MCF 10A (cell line): ENCODE data around the gene CDC45. TPM values are rescaled to one million over a fixed set of nuclear protein-coding genes. Genes with fewer than 3 reads are reported as not detected.

ENCODE experiments used
- BruUV-seq: library from RNA; stranded (reverse); fragments of 400-500 nt; replicated peaks from 2 replicates; lab custom pipeline; 2021; lab: Mats Ljungman, UMichigan
- CTCF ChIA-PET: fragments of 300-600 bp; sonication (Branson Sonifier 250); formaldehyde crosslinking; extraction: SDS; loops from one replicate; lab custom pipeline; 2021; ENCODE audit warnings: antibody characterized with exemption, inconsistent platforms; lab: Yijun Ruan, JAX
- POLR2A ChIA-PET: fragments of 300-600, 350-650 bp; sonication (Branson Sonifier 250); formaldehyde crosslinking; extraction: SDS; loops from one replicate; lab custom pipeline; 2020; ENCODE audit warnings: antibody characterized with exemption, inconsistent platforms; lab: Yijun Ruan, JAX
- DNase-seq: peaks from one replicate; pipeline ENCODE4 v3.0.0-alpha.2; 2018; ENCODE audit not compliant: unreplicated experiment
- H3K27ac Mint-ChIP-seq: one replicate; pipeline ENCODE4 v1.8.0; 2022; ENCODE audit warnings: mild to moderate bottlenecking, low read depth, mixed read lengths; ENCODE audit not compliant: unreplicated experiment
- H3K27me3 Mint-ChIP-seq: one replicate; pipeline ENCODE4 v1.8.0; 2022; ENCODE audit warnings: mixed read lengths; ENCODE audit not compliant: insufficient read depth, unreplicated experiment
- H3K36me3 Mint-ChIP-seq: one replicate; pipeline ENCODE4 v1.8.0; 2022; ENCODE audit warnings: mild to moderate bottlenecking, moderate library complexity, mixed read lengths; ENCODE audit not compliant: insufficient read depth, unreplicated experiment
- H3K4me1 Mint-ChIP-seq: one replicate; pipeline ENCODE4 v1.8.0; 2022; ENCODE audit warnings: mixed read lengths; ENCODE audit not compliant: insufficient read depth, unreplicated experiment
- H3K4me3 Mint-ChIP-seq: one replicate; pipeline ENCODE4 v1.8.0; 2022; ENCODE audit warnings: mild to moderate bottlenecking, moderate library complexity, mixed read lengths; ENCODE audit not compliant: unreplicated experiment
- H3K9me3 Mint-ChIP-seq: one replicate; pipeline ENCODE4 v1.8.0; 2022; ENCODE audit warnings: mixed read lengths; ENCODE audit not compliant: unreplicated experiment
- intact Hi-C: fragments of 100-400 bp; cut with micrococcal nuclease; formaldehyde crosslinking; loops from 2 replicates; pipeline ENCODE4 v1.14.1; 2022
- total RNA-seq: library from RNA; stranded (reverse); gene quantifications from 2 replicates; pipeline ENCODE4 v1.2.3, GENCODE V29; 2022
- TF ChIP-seq, protein P1 (sequence below): fragments of 200-600 bp; IDR thresholded peaks from one replicate; pipeline ENCODE4 v1.8.0; 2022; ENCODE audit warnings: antibody characterized with exemption, mild to moderate bottlenecking; ENCODE audit not compliant: unreplicated experiment

The CDC45 gene
- total RNA-seq, 1 experiment from 2014 or later = 18.6 TPM

DNA sequence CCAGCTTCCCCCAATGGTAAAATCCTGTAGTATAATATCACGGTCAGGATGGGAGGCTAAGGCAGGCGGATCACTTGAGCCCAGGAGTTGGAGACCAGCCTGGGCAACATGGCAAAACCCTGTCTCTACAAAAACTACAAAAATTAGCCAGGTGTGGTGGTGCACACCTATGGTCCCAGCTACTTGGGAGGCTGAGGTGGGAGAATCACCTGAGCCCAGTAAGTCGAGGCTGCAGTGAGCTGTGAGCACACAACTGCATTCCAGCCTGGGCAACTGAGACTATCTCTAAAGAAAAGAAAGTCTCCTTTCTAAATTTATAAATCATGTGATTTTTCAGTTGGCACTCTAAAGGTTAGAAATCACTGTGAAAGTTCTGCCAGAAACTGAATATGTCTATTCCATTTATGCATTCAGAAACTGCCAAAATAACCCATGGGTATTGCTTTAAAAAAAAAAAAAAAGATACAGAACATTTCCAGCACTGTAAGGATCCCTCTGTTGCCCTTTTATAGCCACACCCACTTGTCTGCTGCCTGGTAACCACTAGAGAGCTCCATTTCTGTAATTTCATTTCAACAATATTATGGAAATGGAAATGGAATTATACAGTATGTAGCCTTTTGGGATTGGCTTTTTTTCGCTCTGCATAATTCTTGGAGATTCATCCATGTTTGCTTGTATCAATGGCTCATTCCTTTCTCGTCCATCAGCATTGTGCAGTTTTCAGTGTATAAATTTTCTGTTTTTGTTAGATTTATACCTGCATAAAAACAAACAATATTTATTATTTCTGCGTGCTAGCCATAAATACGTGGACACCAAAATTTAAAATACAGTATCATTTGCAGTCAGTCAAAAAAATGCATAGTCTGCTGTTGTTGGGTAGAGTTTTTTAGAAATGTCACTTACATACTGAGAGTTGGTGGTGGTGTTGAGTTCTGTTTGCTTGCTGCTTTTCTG, 9.4 kb downstream of the CDC45 start:
- Mint-ChIP-seq H3K27ac (no peak overlapping the region), H3K4me3 (no peak overlapping the region), H3K36me3 (peaks cover 11% of the 10 kb centered on the region), H3K27me3 (no peaks in the 10 kb centered on the region), H3K9me3 (no peaks in the 10 kb centered on the region), H3K4me1 (no peaks in the 10 kb centered on the region)
- peak; percentile 28 for DNase-seq
- ChIA-PET POLR2A (interaction anchor here (1.0 to 1.6 kb wide), 5 partner anchors 10 to 477 kb away, joined by 3 to 7 read pairs (median 4); partner anchors contain the start of gene CDC45), CTCF (interaction anchor here (0.6 to 2.4 kb wide), 8 partner anchors 21 to 356 kb away, joined by 3 to 16 read pairs (median 4); no protein-coding TSS in a partner anchor)
- no TSS peak for BruUV-seq
- intact Hi-C loops = loop anchor here (1.0 kb wide), 1 partner anchor 141 kb away; no protein-coding TSS in a partner anchor
- TF ChIP-seq, protein P1, sequence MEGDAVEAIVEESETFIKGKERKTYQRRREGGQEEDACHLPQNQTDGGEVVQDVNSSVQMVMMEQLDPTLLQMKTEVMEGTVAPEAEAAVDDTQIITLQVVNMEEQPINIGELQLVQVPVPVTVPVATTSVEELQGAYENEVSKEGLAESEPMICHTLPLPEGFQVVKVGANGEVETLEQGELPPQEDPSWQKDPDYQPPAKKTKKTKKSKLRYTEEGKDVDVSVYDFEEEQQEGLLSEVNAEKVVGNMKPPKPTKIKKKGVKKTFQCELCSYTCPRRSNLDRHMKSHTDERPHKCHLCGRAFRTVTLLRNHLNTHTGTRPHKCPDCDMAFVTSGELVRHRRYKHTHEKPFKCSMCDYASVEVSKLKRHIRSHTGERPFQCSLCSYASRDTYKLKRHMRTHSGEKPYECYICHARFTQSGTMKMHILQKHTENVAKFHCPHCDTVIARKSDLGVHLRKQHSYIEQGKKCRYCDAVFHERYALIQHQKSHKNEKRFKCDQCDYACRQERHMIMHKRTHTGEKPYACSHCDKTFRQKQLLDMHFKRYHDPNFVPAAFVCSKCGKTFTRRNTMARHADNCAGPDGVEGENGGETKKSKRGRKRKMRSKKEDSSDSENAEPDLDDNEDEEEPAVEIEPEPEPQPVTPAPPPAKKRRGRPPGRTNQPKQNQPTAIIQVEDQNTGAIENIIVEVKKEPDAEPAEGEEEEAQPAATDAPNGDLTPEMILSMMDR = peak; percentile 9

DNA sequence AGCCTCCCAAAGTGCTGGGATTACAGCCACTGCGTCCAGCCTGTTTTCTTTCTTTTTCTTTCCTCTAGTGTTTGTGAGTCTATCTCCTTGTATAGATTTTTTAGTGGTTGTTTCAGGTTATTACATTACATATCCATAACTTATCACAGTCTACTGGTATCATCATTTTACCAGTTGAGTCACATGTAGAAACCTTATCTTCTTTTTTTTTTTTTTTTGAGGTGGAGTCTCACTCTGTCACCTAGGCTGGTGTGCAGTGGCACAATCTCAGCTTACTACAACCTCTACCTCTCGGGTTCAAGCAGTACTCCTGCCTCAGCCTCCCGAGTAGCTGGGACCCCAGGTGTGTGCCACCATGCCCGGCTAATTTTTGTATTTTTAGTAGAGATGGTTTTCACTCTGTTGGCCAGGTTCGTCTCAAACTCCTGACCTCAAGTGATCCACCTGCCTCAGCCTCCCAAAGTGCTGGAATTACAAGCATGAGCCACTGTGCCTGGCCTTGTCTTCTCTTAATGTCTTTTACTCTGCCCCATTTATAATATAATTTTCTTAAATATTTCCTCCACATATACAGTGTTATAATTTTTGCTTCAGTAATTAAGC, 11.0 kb downstream of the CDC45 start:
- ChIA-PET CTCF (no interaction called here), POLR2A (interaction anchor here (1.6 kb wide), 2 partner anchors 11 kb away, joined by 7 read pairs; partner anchors contain the start of gene CDC45)
- BruUV-seq = no TSS peak
- DNase-seq = no peak
- Mint-ChIP-seq H3K9me3 (no peaks in the 10 kb centered on the region), H3K4me1 (no peaks in the 10 kb centered on the region), H3K4me3 (no peak overlapping the region), H3K36me3 (peaks cover 5% of the 10 kb centered on the region), H3K27ac (no peak overlapping the region), H3K27me3 (no peaks in the 10 kb centered on the region)
- TF ChIP-seq, protein P1 = no peak
- intact Hi-C loops = no loop called here

DNA sequence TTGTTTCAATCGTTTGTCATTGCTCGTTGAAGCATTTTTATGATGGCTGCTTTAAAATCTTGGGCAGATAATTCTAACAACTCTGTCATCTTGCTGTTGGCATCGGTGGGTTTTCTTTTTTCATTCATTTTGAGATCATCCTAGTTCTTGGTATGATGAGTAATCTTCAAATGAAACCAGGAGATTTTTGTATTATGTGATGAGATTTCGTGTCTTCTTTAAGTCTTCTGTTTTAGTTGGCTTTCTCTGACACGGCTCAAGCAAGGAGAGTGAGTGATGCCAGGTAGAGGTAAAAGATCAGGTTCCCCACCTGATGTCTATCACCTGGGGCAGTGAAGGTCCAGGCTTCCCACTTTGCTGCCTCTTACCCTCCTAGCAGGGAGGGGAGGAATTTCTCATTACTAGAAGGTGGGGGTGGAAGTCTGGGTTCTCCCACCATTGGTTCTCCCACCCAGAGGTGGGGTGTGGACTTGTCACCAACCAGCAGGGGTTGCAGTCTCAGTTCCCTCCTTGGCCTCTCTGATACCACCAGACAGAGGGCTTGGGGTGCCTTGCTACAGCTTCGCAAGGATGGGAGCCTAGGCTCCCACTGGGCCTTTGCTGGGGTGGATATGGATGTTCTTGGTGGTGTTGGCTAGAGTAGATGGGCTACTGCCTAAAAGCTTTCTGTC, 12.9 kb downstream of the CDC45 start:
- DNase-seq = no peak
- peaks cover 5% of the 10 kb centered on the region for H3K36me3 Mint-ChIP-seq
- BruUV-seq = no TSS peak
- ChIA-PET POLR2A (interaction anchor here (1.6 kb wide), 1 partner anchor 13 kb away, joined by 7 read pairs; the partner anchor contains the start of gene CDC45), CTCF (interaction anchor here (0.5 to 5.2 kb wide), 7 partner anchors 10 to 466 kb away, joined by 3 to 30 read pairs (median 3); no protein-coding TSS in a partner anchor)
- no peaks in the 10 kb centered on the region for H3K27me3 Mint-ChIP-seq
- peaks cover 6% of the 10 kb centered on the region for H3K4me1 Mint-ChIP-seq
- TF ChIP-seq, protein P1 = no peak
- no peak overlapping the region for H3K4me3 Mint-ChIP-seq
- H3K27ac Mint-ChIP-seq = peak overlapping the region; percentile 36
- H3K9me3 Mint-ChIP-seq = no peaks in the 10 kb centered on the region
- intact Hi-C loops = no loop called here
